Fibroblast of skin of left biceps (primary cell): Measurements from ENCODE around the gene ASB10.

ENCODE experiments used
- DNase-seq, 2 experiments: peaks; one replicate each; pipeline ENCODE4 v3.0.0-alpha.2; 2013; ENCODE audit warnings: low read depth in 2 of 2

Gene ASB10

DNA sequence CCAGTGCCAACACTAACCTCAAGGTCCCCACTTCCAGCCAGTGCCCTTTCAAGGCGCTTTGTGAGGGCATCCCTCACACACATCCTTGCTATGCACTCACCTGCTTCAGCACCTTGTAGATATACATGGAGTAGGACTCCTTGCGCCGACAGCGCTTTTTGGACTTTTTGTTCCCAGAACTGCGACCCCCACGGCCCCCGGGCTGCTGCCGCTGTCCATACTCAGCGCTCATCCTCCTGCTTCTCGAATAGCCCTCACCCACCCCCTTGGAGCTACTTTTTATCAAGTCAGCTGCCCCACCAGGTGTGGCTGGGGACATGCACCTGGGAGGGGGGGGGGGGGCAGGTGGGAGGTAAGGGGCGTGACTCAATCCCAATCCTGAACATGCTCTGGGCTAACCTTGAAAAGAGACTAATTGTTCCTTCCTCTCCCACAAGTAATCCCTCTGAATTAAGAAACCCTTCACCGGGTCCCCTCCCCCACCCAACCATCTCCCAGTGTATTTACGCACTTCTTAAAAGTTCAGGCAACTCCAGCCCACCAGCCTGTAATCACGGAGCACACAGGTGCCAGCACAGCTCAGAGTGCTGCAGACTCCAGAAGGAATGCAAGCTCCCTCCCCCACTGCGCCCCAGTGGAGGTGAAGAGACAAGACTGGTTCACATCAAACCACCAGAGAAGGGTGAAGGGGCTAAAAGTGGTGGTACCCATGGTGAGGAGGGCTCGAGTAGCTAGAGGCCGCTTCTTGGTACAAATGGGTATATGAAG lies 23.2 kb upstream of the ASB10 start, which contains the start of gene H2BK1:
TSS of gene H2BK1 (minus strand) at position 402 of the 768 bp plus-strand sequence. CDS start at position 232, 170 bp downstream.
- no peak for DNase-seq

DNA sequence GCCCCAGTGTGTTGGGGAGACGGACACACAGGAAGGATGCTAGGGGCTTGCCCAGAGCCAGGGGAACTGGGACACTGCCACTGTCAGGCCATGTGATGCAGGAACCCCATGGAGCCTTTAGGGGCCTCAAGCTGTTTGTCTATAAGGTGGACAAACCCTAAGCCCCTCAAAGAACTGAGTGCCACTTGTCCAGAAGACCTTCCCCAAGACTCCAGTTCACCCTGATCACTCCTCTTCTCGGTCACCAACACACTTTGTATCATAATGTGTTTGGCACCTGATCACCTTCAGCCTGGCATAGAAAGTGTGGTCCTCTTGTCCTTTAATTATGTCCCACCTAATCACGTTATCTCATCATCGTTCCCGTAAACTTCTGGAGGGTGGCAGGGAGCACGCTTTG lies 22.5 kb upstream of the ASB10 start:
- DNase-seq, result no peak

DNA sequence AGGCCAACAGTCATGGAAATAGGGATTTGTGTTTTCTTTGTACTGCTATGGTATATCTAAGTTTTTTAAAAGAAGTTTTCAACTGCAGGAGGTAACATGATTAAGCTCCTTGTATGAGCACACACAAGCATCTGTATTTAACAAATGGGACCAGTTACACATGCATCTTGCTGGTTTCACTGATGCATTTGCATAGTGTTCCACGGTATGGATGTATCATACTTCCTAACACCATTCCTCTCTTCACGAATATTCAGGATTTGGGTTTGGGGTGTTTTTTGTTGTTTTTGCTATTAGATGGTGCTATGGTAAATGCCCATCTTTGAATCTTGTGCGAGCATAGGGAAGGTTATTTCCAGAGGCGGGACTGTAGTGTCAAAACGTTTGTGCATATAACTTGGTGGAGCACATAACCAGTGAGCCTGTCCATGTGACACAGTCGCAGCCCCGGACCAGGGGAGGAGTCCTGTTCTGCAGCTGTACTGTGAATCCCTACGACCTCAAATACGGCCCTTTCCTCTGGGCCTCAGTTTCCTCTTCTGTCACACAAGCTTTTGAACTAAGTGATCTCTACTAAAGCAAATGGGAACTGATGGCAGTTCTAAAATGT lies 21.3 kb upstream of the ASB10 start:
- no peak for DNase-seq

DNA sequence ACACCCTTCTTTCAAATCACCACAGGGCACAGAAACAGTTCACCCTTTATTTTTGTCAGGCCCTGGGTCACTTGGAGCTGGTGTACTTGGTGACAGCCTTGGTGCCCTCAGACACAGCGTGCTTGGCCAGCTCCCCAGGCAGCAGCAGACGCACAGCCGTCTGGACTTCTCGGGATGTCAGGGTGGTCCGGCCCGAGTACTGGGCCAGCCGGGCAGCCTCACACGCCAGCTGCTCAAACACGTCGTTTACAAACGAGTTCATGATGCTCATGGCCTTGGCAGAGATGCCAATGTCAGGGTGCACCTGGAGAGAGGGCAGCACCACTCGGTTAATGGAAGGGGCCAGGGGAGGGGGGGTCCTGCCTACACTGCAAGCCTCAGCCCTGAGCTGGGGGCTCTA lies 20.8 kb upstream of the ASB10 start:
- no peak for DNase-seq

DNA sequence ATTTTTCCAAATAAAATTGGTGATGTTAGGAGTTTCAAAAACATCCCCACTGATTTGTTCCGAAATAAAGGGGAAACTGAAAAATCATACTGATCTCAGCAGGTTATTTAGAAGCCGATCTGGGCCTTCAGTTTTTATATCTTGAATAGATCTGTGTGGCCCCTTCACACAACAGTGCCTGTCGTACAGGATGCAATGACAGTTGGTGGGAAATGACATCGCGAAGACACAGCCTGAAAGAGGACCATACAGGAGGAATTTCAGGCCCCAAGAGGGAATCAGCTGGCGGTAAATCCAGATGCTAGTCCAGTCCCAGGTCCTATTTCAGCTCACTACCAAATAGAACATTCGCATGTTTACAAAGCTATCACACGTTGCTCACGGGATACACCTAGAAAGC lies 20.3 kb upstream of the ASB10 start:
- no peak for DNase-seq

DNA sequence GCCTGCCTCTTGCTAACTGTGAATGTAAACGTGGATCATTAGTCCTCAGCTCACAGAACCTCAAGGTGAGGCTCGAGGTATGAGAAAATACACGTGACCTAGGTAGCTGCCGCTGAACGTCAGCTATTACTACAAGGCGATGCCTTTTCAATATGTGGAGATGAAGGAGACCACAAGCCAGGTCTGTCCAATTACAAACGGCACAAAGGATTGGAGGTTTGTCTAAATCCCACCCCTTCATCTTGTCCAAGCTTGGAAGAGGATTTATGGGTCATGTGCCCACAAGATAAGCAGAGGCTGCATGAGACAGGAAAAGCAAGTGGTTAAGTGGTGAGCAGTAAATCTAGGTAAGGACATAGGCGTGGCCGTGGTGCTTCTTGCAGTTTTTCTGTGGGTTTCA lies 19.9 kb upstream of the ASB10 start:
- no peak for DNase-seq

DNA sequence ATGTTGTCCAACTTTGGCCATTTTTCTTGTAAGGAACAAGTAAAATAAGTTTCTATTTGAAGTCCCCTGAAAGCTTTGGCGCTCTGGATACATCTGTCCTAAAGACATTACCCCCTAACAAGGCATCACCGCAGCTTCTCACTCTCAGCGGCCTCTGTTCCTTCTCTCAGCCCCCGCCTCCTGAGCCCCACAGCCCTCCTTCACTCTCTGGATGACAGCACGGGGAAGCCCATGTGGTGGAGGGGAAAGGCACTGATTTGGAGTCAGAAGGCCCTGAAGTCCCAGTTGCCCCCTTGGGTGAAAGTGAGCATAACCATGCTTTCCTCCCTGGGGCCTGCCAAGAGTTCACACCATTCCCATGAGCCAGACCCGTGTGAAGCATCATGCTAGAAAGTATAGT lies 18.7 kb upstream of the ASB10 start:
- DNase-seq, result no peak

DNA sequence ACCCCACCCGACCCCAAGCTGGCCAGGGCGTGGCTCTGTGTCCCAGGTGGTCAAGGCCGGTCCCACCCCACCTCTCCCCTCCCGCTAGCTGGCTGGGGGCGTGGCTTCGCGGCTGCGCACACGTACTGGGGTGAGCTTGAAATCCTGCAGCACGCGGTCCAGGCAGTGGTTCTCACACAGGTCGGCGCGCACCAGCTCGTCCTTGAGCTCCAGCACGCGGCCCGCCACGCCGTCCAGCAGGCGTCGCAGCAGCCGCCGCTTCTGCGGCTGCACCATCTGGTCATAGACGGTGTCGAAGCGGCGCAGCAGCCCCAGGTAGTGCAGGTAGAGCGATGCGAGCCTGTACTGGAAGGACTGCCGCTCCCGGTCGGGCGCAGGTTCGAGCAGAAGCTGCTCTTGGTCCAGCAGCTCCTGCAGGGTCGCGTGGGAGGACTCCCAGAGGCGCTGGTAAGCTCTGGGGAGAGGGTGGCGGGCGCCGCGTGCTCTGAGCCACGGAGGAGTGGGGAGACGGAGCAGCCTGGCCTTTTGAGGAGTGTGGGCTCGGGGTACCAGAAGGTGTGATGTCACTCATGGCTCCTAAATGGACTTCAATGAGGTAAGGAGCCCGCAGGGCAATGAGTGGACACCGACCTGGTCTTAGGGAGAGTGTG lies 17.5 kb upstream of the ASB10 start:
- DNase-seq, result no peak

DNA sequence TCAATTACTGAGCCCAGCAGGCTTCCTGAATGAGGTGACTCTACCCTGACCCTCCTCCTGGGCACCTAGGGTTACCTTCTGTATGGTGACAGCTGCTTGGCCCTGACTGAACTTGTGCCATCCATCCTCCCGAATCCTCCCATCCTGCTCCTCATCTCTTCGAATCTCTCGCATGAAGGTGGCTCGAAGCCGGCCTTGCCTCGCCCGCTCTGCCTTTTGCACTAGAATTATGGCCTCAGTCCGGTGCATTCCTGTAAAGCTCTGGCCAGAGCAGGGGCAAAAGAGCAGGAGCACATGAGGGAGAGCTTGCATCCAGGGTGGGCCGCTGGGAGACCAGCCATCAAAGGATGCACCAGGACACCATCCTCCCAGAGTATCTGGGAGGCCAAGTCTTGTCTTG lies 15.8 kb upstream of the ASB10 start:
- DNase-seq, result no peak

DNA sequence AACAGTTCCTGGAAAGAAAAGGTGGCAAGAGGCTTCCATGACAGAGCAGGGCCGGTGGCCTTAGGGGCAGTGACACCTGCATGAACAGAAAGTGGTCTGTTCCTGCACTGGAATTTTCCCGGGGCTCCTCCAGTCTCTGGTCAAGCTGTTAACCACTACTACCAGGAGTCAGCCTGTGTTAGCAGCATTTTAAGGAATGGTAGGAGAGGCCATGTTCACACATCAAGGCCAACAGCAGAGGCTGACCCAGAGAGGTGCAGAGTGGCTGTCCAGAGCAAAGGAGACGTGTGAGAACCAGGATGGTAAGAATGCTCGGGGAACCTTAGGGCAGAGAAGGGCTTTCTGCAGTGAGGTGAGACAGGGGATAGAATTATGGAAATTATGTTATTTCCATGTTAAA lies 14.7 kb upstream of the ASB10 start:
- DNase-seq, result no peak

DNA sequence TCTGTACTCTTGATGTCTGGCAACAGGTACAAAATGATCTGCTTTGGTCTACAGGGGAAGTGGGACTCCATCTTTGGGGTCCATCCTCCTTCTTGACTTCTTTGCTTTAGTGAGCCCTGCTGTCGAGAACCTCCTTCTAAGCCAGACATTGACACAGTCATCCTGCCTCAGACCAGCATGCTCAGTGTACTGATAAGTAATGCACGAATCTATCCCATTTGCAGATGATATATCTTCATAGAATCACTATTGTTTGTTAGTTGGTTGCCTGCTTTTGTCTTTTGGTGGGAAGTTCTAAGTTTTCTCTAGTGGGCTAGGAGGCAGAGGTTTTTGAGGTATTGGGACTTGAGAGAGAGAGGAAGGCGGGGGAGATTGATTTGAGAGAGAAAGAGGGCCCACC lies 14.3 kb upstream of the ASB10 start:
- DNase-seq, result no peak

DNA sequence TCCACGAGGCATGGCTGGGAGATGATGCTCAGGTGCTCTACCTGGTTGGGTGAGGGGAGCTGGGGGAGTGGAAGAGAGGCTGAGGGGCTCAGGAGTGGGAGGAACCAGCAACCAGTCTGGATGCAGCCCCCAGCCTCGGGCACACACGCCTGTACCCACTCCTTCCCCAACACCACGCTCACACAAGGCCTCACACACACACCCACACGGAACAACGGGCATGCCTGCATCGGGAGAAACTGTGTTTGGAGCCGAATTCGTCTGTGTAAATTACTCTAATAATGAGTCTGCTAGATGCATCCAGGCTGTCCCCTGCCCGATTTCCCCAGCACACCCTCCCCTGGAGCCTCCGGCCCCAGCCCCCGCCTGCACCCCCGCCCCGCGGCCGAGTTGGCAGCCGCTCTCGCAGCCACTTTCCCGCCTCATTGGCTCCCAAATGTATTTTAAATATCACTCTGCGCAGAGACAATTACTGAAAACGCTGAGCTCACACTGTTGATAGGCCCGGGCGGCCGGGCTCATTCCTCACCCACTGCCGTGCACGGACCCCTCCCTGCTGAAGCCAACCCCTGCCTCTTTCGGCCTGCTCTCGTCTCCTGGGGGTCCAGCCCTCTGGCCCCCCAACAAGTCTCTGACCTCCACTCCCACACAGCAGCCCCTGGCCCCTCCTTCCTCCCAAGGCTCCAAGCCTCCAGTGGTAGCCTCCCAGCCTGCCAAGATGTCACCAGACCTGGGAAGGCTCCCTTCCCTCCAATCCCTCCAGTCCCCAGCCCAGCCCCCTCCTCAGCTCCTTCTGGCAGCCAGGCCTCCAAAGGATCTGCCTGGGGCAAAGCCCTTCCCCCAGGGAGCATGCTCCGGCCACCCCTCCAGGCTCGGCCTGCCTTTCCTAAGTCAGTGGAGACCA lies 12.1 kb upstream of the ASB10 start:
- no peak for DNase-seq

DNA sequence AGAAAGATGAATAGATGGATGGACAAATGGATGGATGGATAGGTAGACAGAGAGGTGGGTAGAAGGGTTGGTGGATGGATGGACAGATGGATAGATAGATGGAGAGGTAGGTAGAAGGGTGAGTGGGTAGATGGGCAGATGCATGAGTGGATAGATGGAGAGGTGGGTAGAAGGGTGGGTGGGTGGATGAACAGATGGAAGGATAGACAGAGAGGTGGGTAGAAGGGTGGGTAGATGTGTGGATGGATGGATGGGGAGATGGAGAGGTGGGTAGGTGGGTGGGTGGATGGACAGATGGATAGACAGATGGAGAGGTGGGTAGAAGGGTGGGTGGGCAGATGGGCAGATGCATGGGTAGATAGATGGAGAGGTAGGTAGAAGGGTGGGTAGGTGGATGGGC lies 10.9 kb upstream of the ASB10 start:
- no peak for DNase-seq

DNA sequence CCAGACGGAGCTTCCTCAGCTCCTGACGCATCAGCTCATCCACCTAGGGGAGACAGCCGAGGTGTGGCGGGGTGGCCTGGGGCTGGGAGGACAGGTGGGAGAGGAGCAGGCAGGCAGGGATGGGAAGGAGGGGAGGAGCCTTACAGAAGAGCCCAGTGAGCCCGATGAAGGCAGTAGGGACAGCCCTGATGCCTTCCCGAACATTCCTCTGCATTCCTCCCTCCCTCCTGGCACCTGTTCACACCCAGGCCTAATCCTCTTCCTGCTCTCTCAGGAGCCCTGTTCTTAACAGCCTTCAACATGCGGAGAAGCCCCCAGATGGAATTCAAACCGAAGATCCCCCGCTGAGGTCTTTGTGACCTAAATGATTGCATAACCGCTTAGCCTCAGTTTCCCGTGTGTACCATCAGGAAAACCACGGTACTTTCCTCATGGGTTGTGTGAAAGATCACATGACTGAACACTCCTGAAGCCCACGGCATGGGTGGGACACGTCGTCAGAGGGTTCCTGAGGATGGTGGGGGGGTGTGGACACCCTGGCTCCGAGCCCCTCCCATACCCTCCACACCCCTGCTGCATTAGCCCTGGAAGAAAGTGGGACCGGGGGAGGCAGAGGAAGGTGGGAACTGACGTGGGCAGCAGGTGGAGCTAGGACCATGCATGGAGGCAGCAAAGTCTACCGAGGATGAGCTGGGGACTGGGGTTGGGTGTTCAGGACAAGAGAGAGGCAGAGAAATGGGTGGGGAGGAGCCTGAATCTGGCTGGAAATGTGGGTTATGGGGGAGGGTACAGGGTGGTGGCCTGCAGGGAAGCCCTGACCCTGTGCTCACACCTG lies 8.8 kb upstream of the ASB10 start:
- no peak for DNase-seq

DNA sequence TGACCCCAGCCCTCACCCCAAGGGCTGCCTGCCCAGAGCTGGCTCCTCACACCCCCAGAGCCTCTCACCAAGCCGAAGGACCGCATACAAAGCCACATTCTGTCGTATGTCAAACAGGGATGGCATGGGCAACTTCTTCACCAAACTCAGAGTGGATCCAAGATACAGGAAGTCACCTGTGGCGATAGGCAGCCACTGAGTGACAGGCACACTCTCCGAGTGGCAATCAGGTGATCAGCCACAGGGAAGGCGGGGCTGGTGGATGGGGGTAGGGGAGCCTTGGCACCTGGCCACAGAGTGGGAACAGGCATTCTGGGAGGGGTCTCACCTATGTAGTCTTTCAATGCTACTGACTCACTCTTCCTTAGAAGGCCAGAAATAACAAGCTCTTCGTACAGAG lies 7.1 kb upstream of the ASB10 start:
- DNase-seq, result no peak

DNA sequence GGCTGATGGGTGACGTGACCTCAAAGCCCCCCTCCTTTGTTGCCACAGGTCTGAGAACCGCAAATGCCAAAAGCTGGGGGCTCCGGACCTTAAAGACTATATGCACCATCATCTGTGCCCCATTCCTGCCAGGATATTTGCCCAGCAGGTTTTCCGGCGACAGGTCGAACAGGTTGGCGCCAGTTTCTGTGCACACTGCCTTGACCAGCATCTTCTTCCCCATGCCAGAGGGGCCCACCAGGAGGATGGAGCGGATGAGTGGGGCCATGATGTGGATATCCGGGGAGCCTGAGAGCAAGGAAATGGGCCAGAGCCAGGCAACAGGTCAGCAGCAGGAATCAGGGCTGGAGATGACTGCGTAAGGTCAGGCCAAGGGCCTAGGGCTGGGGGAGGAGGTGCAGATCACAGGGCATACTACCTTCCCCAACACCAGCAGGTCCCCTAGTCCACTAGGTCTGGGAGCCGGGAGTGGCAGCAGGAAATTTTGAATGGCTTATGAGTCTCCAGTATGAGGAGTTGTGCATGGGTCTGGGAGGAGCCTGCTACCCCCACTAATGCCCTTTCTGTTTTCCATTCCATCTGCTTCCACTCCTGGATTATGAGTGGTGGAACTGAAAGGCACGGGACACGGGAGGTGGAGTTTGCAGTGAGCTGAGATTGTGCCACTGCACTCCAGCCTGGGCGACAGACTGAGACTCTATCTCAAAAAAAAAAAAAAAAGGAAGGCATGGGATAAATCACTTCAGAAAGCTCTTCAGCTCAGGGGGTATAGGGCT lies 6.3 kb upstream of the ASB10 start:
- DNase-seq, result no peak

DNA sequence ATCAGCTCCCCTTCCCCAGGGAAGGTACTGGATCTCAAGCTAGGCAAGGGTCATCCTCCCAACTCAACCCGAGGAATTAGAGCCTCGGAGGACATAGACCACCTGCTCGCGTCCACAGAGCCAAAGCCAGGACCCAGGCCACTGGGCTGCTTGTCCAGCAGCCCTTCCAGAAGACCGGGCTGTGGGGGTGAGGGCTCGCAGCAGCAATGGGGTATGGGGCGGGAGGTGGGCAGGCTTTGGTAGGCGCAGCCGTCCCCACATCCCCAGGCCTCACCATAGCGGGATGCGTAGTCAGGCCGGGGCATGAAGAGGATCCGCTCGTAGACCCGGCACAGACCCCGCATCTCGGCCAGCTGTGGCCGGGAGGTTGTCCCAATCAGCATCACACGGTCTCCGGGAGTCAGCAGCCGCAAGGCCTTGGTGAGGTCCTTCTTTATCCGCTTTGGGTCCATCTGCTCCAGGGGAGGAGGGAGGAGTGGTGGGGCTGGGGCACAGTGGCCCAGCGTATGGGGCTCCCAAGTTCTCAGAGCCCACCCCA lies 5.0 kb upstream of the ASB10 start:
- no peak for DNase-seq

DNA sequence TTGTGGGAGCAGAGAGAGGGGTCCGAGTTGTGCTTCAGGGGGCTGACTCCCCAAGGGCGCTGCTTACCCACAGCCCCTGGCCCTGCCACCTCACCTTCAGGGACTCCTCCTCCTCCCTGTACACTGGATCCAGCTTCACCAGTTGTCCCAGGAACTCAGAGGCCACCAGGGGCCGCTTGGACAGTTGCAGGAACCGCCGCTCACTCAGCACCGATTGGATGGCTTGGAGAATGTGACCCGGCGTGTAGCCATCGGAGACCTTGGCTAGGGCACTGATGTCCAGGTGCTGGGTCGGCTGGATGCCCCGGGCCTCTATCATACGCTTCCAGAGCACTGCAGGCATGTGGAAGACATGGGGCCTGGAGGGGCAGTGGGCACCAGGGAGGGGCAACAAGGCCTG lies 4.5 kb upstream of the ASB10 start:
- DNase-seq, result no peak

DNA sequence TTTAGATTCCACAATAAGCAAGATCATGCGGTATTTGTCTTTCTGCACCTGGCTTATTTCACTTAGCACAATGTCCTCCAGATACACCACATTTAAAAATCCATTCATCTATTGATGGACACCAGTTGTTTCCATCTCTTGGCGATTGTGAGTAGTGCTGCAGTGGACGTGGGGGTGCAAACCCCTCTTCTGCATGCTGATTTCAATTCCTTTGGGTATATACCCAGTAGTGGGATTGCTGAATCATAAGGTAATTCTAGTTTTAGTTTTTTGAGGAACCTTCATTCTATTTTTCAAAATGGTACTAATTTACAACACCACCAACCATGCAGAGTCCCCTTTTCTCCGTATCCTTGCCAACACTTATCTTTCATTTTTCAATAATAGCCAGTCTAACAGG lies 2.0 kb upstream of the ASB10 start:
- DNase-seq, result no peak

DNA sequence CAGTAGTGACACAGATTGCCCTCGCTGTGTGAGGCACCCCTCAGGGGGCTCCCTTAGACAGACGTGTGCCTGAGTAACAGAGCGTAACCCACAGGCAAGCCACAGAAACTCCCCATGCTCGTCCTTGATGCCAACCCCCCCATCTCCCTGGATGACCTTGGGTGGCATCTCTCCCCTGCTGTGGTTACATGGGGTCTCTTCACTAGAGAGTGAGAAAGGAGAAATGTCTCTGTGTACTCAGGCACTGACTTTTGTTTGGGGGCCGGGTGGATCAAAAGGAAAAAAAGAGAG lies 1.1 kb upstream of the ASB10 start:
- DNase-seq, result no peak
